Stimulated activated CD4-positive, alpha-beta T cell treated with anti-CD3 and anti-CD28 coated beads, Interleukin-2, amount 100 ng/mL, for 48 hours (primary cell): Measurements from ENCODE around the gene LBHD1.
"Not testable (repeated sequence)": the region's sequence is repeated elsewhere in the genome, so short reads cannot be mapped to it uniquely, and the experiment has no call there.

ENCODE experiments used
- DNase-seq, 2 donors: peaks; one replicate each; pipeline ENCODE4 v3.0.0-alpha.2; 2020

The LBHD1 gene

GRCh38 chr11:62656796-62657429, 15.2 kb downstream of the LBHD1 start:
- no peak for DNase-seq

- no peak for DNase-seq
Measured at GRCh38 chr11:62654297-62654696, 17.8 kb downstream of the LBHD1 start.

GRCh38 chr11:62652161-62653006, 19.7 kb downstream of the LBHD1 start:
- DNase-seq, result no peak

- DNase-seq, result not testable (repeated sequence)
Measured at GRCh38 chr11:62650283-62650682, 21.8 kb downstream of the LBHD1 start.

GRCh38 chr11:62649486-62649885, 22.6 kb downstream of the LBHD1 start:
- DNase-seq, result no peak

GRCh38 chr11:62648967-62649364, 23.1 kb downstream of the LBHD1 start:
- no peak for DNase-seq

- no peak for DNase-seq
Measured at GRCh38 chr11:62648185-62648966, 23.7 kb downstream of the LBHD1 start.

GRCh38 chr11:62647609-62648005, 24.5 kb downstream of the LBHD1 start:
- no peak for DNase-seq

GRCh38 chr11:62646825-62647608, 25.1 kb downstream of the LBHD1 start:
- no peak for DNase-seq

- peak; percentile 99 to 100 for DNase-seq
Measured at GRCh38 chr11:62645946-62646824, 25.9 kb downstream of the LBHD1 start, which contains the start of gene GANAB. TSS of gene GANAB (minus strand) at chr11:62646613. CDS start at chr11:62646599, 14 bp downstream.

- DNase-seq, result no peak
Measured at GRCh38 chr11:62645671-62645945, 26.5 kb downstream of the LBHD1 start.

- DNase-seq, result no peak
Measured at GRCh38 chr11:62644220-62644619, 27.8 kb downstream of the LBHD1 start.

- no peak for DNase-seq
Measured at GRCh38 chr11:62632492-62632891, 39.6 kb downstream of the LBHD1 start.

- DNase-seq, result no peak
Measured at GRCh38 chr11:62627713-62628112, 44.4 kb downstream of the LBHD1 start.

- no peak for DNase-seq
Measured at GRCh38 chr11:62622476-62623089, 49.5 kb downstream of the LBHD1 start.

GRCh38 chr11:62621567-62622470, 50.2 kb downstream of the LBHD1 start, which contains the start of gene B3GAT3:
TSS of gene B3GAT3 (minus strand) at chr11:62621986. CDS start at chr11:62621947, 39 bp downstream.
- peak; percentile 91 to 94 for DNase-seq

- DNase-seq, result no peak
Measured at GRCh38 chr11:62621027-62621566, 51.0 kb downstream of the LBHD1 start.

- DNase-seq, result not testable (repeated sequence)
Measured at GRCh38 chr11:62616957-62617356, 55.1 kb downstream of the LBHD1 start.

GRCh38 chr11:62615521-62615920, 56.5 kb downstream of the LBHD1 start:
- DNase-seq, result no peak

- DNase-seq, result peak in 1 of 2 donors; percentile 32
Measured at GRCh38 chr11:62614275-62614674, 57.8 kb downstream of the LBHD1 start.
